ENCODE data around the gene RAPGEFL1.
"Not testable (repeated sequence)": the region's sequence is repeated elsewhere in the genome, so short reads cannot be mapped to it uniquely, and the experiment has no call there.

Gene RAPGEFL1, protein sequence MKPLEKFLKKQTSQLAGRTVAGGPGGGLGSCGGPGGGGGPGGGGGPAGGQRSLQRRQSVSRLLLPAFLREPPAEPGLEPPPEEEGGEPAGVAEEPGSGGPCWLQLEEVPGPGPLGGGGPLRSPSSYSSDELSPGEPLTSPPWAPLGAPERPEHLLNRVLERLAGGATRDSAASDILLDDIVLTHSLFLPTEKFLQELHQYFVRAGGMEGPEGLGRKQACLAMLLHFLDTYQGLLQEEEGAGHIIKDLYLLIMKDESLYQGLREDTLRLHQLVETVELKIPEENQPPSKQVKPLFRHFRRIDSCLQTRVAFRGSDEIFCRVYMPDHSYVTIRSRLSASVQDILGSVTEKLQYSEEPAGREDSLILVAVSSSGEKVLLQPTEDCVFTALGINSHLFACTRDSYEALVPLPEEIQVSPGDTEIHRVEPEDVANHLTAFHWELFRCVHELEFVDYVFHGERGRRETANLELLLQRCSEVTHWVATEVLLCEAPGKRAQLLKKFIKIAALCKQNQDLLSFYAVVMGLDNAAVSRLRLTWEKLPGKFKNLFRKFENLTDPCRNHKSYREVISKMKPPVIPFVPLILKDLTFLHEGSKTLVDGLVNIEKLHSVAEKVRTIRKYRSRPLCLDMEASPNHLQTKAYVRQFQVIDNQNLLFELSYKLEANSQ

DNA sequence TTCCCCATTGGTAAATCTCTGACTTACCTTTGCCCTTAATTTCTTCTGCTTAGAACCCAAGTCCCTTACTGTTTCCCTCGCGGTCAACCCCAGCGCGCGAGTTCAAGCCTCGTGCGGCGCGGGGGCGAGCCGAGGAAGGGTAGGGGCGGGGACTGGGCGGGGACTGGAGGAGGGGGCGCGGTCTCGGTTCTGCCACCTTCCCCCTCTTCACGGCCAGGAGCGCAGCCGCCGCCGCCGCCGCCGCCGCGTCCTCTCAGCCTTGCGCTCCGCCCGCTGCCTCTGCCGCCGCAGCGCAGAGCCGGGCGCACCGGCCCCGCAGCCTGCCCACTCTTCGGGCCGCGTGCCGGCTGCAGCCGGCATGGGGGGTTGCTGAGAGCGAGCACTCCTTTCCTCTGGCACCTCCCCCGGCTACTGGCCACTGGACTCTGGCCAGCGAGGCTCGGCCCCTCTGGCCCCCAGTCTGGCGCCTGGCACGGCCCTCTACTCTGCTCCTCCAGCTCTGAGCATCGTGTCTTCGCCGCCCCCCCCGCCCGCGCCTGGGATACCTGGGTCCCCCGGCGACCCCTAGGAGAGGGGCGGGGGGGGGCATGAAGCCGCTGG is at the start of gene RAPGEFL1:
Gene RAPGEFL1, plus strand, starts transcription at position 196 of the 600 bp plus-strand sequence. Its CDS starts 392 bp downstream, at position 588.
- no peak for DNase-seq

DNA sequence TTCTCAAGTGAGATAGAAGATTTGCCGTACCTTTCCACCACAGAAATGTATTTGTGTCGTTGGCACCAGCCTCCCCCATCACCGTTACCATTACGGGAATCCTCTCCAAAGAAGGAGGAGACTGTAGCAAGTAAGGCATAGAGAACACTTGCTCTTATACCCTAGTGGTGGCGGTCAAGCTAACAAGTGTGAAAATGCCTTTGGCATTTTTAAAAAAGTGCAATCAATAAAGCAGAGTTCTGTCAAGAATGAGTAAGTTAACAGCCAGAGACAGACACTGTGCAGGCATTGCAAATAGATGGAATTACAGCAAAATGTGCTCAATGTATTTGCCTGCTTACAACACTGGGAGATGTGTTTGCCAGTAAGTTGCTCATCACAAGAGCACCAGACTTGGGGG is 47.8 kb upstream of the RAPGEFL1 start:
- no peak for DNase-seq

DNA sequence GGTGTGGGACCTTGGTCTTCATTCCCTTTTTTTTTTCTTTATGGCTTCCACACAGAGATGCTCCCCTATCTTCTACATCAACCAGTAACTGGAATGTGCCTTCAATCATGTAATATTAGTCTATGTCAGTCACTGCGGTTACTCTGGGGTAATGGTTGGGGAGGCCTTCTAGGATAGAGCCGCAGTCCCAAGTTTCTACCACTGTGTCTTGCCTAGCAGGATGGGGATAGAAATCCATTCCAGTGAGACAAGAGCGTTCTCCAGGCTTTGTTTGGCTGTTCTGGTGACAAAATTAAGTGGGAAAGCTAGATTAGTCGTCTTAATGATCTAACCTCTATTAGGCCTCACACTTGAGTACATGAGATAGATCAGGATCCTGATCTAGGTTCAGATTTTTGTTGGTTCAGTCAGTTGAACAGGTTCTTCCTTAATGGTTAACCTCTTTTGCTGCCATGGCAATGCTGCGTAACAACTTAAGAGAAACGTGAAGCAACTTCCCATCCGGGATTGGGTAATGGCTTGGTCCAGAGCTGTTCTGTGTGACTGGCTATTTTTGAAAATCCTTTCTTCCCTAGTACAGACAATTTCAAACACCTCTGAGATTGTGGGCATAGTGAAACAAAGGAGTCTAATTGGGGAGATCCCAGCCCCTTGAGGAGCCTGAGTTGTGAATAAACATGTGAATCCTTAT is 46.8 kb upstream of the RAPGEFL1 start:
- DNase-seq: no peak

DNA sequence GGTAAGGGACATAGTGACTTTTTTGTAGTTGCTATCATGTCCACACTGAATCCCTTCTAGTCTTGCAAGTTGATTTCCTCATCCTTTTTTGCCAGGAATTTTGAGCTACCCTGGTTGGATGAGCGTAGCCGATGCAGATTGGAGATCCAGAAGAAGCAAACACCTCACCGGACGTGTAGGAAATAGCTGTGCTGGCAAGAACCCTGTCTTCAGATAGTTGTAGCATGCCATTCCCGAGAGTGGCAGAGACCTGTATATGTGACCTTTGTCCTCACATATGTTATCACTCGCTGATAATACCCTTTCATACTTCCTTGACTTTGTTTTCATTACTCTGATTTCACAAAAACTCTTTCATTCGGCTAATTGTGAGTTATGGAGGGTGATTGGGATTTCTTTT is 43.1 kb upstream of the RAPGEFL1 start:
- DNase-seq: no peak

DNA sequence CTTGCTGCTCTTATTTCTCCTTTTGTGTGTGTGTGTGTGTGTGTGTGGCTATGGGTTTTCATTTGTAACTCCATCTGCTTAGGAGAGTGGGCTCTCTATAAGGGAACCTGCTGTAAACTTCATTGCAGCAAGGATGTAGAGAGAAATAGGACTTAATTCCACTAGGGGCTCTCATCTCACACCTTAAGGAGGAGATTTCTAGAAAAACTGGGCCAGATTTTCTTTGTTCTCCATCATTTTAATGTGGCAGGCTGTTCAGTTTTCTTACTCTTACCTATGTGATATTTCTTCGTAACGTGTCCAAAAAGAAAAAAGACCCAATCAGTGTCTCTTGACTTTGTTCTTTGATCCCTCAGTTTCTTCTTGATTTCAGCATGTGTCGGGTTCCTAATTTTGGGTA is 41.5 kb upstream of the RAPGEFL1 start:
- DNase-seq: no peak

DNA sequence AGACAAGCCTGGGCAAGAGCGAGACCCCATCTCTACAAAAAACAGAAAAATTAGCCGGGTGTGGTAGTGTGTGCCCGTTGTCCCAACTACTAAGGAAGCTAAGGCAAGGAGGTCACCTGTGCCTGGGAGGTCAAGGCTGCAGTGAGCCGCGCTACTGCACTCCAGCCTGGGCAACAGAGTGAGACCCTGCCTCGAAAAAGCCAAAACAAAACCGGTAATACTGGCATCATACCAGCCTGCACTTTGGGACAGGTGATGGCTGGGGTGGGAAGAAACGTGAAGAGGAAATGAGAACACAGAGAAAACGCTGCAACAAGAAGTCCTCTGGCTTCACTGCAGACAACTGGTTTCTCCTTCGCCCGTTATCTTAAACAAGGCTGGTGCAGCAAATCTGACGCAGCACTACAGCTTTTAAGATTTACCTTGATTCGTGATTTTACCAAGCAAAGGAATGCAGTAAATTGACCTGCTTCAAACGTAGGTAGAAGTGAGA is 37.7 kb upstream of the RAPGEFL1 start:
- no peak for DNase-seq

DNA sequence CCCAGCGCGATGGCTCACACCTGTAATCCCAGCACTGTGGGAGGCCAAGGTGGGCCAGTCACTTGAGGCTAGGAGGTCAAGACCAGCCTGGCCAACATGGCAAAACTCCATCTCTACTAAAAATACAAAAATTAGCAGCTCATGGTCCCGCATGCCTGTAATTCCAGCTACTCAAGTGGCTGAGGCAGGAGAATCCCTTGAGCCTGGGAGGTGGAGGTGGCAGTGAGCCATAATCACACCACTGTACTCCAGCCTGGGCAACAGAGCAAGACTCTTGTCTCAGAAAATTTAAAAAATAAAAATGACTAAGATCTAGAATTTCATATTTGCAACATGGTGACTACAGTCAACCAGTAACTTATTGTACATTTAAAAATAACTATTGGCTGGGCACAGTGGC is 34.1 kb upstream of the RAPGEFL1 start:
- DNase-seq: not testable (repeated sequence)

DNA sequence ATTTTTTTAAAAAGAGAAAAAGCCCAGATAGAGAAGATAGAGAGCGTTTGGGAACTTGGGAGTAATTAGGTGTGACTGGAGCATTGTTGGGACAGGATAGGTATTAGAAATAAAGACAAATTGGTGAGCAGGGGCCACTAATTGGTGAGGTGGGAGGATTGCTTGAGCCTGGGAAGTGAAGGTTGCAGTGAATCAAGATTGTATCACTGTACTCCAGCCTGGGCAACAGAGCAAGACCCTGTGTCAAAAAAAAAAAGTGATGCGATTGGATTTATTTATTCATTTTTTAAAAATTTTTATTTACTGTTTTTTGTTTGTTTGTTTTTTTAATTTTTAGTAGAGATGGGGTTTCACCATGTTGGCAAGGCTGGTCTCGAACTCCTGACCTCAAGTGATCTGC is 31.8 kb upstream of the RAPGEFL1 start:
- DNase-seq: no peak

DNA sequence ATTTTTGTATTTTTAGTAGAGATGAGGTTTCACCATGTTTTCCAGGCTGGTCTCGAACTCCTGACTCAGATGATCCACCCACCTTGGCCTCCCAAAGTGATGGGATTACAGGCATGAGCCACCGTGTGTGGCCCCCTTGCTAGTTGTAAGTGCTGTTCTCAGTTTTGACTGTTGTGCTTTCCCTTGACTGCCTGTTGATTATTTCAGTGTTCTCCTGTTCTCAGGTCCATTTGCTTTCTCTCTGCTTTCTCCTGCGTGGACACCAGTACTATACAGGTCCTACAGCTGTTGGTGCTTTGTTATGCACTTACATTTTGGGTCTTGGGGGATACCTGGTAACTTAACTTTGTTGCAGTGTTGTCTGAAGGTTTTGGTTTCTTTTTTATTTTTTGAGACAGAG is 28.7 kb upstream of the RAPGEFL1 start:
- no peak for DNase-seq

DNA sequence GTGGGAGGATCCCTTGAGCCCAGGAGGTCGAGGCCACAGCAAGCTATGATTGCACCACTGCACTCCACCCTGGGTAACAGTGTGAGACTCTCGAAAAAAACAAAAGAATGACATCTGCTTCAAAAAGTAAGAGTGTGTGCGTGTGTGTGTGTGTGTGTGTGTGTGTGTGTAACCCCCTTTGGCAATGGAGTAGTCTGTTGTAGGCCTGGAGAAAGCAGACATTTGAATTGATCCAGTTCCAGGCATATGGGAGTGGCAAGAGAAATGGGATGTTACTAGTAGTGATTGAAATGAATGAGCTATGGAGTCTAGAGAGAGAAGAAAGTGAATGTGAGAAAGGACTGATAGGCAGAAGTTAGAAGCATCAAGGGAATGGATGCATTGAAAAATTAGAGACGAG is 27.0 kb upstream of the RAPGEFL1 start:
- no peak for DNase-seq

DNA sequence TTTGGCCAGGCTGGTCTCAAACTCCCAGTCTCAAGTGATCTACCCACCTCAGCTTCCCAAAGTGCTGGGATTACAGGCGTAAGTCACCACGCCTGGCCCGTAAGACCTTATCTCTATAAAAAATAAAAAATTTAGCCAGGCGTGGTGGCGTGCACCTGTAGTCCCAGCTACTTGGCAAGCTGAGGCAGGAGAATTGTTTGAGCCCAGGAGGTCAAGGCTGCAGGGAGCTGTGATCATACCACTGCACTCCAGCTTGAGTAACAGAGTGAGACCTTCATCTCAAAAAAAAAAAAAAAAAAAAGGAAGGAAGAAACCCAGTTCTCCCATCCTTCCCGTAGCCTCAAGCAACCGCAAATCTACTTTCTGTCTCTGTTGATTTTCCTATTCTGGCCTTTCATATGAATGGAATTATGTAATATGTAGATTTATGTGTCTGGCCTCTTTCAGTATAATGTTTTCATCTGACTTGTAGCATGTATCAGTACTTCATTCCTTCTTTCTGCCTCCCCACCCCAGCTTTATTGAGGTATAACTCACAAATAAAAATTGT is 25.8 kb upstream of the RAPGEFL1 start:
- no peak for DNase-seq

DNA sequence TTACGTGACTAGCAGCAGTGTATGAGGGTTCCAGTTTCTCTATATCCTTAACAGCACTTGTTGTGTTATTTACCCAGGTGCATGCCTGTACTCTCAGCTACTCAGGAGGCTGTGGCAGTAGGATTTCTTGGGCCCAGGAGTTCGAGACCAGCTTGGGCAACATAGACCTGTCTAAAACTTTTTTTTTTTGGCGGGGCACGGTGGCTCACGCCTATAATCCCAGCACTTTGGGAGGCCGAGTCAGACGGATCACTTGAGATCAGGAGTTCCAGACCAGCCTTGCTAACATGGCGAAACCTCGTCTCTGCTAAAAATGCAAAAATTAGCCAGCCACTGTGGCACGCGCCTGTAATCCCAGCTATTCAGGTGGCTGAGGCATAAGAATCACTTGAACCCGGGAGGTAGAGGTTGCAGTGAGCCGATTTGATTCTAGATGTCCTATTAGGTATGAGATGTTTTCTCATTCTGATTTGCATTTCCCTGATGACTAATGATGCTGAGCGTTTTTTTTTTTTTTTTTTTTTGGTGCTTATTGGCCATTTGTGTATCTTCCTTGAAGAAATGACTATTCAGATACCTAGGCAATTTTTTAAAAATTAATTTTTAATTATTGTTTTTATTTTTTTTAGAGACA is 23.6 kb upstream of the RAPGEFL1 start:
- no peak for DNase-seq

DNA sequence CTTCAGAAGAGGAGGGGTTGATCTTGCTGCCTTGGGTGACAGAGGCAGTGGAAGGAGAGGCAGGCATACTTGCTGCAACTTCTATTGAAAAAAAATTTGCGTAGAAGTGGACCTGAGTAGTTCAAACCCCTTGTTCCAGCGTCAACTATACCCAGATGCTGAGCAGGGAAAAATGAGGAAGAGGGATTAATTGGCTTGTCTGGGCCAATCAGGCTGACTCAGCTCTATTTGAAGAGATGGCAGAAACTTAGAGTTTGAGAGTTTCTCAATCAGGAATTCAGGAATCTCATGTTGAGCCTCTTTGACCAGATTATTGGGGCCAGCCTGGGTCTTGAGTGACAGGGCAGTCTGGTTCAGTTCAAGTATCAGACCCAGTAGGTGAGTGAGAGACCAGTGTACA is 19.3 kb upstream of the RAPGEFL1 start:
- no peak for DNase-seq

DNA sequence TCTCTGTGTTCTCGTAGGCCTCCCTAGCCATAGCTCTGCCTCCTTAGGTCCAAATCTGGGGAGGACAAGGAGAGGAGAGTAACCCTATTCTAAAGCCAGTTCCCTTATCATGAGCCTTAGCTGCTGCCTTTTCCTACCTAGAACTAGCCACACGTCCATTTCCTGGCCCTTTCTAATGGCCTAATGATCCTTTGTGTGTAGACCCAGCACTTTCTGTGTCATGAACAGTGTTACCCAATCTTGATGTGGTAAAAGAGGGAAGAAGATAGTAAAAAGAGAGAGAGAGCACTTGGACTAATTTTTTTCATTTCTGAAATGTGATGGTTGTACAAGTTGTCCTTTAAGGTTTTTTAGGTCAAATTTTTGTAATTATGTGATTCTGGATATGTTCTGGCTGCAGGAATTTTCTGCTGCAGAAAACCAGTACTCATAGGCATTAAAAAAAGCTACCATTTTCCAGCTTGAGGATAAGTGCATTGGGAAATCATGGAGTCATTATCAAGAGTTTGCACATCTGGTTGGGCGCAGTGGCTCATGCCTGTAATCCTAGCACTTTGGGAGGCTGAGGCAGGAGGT is 18.7 kb upstream of the RAPGEFL1 start:
- no peak for DNase-seq

DNA sequence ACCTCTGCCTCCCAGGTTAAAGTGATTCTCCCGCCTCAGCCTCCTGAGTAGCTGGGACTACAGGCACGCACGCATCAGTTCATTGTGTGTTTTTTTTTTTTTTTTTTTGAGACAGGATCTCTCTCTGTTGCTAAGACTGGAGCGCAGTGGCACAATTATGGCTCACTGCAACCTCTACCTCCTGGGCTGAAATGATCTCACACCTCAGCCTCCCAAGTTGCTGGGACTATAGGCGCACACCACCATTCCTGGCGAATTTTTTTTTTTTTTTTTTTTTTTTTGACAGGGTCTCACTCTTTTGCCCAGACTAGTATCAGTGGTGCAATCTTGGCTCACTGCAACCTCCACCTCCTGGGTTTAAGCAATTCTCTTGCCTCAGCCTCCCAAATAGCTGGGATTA is 17.8 kb upstream of the RAPGEFL1 start:
- no peak for DNase-seq

DNA sequence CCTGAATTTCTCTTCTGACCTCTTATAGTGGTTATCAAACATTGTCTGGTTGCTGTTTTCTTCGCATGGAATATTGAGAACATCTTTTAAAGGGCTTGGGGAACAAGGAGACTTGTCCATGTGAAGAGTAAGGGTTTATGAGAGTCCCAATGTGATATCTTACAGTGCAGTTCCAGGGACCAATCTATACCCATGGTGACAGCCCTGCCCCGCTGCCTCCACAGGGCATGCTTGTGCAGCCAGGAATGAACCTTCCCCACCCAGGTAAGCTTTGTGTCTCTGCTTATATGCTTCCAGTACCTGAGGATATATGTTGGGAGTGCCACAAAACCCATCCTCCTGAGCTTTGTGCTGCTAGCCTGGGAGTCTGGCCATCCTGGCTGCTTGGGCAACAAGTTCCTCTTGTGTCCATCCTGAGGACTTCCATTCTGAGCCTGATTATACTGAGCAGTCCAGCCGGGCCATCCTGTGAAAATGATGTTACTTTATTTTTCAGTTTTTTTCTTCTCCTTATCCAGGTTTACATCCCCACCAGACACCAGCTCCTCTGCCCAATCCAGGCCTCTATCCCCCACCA is 9.5 kb upstream of the RAPGEFL1 start:
- DNase-seq: no peak

DNA sequence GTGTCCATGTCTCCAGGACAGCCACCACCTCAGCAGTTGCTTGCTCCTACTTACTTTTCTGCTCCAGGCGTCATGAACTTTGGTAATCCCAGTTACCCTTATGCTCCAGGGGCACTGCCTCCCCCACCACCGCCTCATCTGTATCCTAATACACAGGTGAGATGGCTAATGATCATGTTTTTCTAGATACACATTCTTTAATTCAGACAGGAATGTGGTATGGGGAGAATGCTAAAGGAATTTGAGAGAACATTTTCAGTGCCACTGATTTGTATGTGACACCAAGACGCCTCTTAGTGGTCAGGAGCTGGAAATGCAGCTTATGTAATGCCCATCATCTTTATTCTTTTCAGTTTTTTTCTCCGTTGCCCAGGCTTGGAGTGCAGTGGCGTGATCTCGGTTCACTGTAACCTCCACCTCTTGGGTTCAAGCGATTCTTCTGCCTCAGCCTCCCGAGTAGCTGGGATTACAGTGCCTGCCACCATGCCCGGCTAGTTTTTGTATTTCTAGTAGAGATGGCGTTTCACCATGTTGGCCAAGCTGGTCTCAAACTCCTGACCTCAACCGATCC is 8.9 kb upstream of the RAPGEFL1 start:
- DNase-seq: peak; percentile 10

DNA sequence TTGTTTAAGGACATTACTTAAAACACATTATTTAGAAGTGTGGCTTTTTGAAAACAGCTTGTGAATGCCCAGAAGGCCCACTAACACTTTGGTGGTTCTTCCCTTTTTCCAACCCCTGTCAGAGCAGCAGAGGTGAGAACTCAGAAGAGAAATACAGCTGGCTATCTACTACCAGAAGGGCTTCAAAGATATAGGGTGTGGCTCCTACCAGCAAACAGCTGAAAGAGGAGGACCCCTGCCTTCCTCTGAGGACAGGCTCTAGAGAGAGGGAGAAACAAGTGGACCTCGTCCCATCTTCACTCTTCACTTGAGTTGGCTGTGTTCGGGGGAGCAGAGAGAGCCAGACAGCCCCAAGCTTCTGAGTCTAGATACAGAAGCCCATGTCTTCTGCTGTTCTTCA is 6.9 kb upstream of the RAPGEFL1 start:
- no peak for DNase-seq

DNA sequence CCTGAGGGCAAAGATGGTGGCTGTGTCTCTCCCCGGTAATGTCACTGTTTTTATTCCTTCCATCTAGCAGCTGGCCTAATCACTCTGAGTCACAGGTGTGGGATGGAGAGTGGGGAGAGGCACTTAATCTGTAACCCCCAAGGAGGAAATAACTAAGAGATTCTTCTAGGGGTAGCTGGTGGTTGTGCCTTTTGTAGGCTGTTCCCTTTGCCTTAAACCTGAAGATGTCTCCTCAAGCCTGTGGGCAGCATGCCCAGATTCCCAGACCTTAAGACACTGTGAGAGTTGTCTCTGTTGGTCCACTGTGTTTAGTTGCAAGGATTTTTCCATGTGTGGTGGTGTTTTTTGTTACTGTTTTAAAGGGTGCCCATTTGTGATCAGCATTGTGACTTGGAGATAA is 5.5 kb upstream of the RAPGEFL1 start:
- DNase-seq: no peak

DNA sequence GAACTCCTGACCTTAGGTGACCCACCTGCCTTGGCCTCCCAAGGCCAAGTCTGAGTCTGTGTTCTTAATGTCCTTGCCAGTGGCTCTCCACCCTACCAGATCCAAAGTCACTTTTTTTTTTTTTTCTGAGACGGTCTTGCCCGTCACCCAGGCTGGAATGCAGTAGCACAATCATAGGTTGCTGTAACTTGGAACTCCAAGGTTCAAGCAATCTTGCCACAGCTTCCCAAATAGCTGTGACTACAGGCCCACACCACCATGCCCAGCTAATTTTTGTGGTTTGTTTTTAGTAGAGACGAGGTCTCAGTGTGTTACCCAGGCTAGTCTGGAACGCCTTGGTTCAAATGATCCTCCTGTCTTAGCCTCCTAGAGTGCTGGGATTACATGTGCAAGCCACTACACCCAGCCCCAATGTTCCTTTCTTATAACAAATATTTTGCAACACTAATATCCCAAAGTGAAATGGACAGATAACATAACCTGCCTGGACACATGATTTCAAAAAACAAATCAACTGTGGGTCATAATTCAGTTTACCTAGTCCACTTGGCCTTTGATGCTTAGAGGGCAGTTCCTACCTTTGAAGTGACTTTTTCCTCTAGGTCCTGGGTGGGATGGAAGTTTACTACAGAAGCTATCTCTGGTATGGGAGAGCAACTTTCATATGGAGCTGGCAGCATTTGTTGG is 4.0 kb upstream of the RAPGEFL1 start:
- DNase-seq: no peak

DNA sequence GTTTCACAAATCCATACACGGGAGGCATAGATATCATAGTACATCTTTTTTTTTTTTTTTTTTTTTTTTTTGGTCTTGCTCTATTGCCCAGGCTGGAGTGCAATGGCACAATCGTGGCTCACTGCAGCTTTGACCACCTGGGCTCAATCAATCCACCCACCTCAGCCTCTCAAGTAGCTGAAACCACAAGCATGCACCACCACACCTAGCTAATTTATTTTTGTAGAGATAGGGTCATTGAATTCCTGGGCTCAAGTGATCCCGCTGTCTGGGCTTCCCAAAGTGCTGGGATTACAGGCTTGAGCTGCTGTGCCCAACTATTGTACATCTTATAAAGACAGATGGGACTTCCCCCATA is 3.5 kb upstream of the RAPGEFL1 start:
- DNase-seq: no peak
